HG02763 (cell line): ENCODE data around the gene PCDHGB5.
"Not testable (repeated sequence)": the region's sequence is repeated elsewhere in the genome, so short reads cannot be mapped to it uniquely, and the experiment has no call there.

Experiments used
- ATAC-seq: cut with Tn5 transposase; IDR thresholded peaks from one replicate; pipeline ENCODE4 v1.9.1; 2021; ENCODE audit warnings: mild to moderate bottlenecking, moderate library complexity; ENCODE audit not compliant: unreplicated experiment

Gene PCDHGB5

DNA sequence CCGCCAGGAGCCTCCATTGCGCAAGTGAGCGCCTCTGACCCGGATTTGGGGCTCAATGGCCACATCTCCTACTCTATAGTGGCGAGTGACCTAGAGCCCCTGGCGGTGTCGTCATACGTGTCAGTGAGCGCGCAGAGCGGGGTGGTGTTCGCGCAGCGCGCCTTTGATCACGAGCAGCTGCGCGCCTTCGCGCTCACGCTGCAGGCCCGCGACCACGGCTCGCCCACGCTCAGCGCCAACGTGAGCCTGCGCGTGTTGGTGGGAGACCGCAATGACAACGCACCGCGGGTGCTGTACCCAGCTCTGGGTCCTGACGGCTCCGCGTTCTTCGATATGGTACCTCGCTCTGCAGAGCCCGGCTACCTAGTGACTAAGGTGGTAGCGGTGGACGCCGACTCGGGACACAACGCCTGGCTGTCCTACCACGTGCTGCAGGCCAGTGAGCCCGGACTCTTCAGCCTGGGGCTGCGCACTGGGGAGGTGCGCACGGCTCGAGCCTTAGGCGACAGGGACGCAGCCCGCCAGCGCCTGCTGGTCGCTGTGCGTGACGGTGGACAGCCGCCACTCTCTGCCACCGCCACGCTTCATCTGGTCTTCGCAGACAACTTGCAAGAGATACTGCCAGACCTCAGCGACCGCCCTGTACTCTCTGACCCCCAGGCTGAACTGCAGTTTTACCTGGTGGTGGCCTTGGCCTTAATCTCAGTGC is 12.0 kb downstream of the PCDHGB5 start:
- ATAC-seq = no peak

DNA sequence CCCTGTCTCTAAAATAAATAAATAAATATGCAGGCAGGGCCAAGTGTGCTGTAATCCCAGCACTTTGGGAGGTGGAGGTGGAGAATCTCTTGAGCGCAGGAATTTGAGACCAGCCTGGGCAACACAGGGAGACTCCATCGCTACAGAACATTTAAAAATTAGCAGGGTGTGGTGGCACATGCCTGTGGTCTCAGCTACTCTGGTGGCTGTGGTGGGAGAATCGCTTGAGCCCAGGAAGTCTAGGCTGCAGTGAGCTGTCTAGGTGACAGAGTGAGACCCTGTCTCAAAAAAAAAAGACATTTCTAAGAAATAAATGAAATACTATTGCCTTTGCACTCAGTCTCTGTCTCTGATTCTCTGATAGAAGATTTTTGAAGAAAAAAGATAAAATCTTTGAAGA is 13.8 kb downstream of the PCDHGB5 start:
- no peak for ATAC-seq

DNA sequence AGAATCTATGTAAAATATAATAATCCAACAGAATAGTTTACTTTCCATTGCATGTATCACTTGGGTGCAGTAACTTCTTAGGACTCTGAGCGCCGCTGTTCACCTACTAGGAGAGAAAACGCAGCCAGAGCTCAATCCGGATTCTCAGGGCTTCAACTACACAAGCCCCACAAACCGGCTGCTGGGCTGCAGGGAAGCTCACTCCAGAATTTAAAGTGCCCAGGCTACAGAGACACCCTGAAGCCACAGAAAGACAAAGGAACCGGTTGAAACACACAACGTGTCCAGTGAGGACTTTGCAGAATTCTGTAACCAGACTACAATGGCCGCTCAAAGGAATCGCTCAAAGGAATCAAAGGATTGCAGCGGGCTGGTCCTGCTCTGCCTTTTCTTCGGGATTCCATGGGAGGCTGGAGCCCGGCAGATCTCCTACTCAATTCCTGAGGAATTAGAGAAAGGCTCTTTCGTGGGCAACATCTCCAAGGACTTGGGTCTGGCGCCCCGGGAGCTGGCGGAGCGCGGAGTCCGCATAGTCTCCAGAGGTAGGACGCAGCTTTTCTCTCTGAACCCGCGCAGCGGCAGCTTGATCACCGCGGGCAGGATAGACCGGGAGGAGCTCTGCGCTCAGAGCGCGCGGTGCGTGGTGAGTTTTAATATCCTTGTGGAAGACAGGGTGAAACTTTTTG is 15.2 kb downstream of the PCDHGB5 start, which contains the start of gene PCDHGA10:
PCDHGA10 (plus strand) TSS at position 134 of the 686 bp plus-strand sequence; CDS start at position 323, 189 bp downstream.
- ATAC-seq = peak; percentile 57

DNA sequence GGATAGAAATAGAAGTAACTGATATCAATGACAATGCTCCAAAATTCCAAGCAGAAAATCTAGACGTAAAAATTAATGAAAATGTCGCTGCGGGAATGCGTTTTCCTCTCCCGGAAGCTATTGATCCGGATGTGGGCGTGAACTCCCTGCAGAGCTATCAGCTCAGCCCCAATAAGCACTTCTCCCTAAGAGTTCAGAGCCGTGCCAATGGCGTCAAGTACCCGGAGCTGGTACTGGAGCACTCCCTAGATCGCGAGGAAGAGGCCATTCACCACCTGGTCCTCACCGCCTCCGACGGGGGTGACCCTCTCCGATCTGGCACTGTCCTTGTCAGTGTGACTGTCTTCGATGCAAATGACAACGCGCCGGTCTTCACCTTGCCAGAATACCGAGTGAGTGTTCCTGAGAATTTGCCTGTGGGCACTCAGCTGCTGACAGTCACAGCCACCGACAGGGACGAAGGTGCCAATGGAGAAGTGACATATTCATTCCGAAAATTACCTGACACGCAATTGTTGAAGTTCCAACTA is 15.9 kb downstream of the PCDHGB5 start:
- ATAC-seq = no peak

DNA sequence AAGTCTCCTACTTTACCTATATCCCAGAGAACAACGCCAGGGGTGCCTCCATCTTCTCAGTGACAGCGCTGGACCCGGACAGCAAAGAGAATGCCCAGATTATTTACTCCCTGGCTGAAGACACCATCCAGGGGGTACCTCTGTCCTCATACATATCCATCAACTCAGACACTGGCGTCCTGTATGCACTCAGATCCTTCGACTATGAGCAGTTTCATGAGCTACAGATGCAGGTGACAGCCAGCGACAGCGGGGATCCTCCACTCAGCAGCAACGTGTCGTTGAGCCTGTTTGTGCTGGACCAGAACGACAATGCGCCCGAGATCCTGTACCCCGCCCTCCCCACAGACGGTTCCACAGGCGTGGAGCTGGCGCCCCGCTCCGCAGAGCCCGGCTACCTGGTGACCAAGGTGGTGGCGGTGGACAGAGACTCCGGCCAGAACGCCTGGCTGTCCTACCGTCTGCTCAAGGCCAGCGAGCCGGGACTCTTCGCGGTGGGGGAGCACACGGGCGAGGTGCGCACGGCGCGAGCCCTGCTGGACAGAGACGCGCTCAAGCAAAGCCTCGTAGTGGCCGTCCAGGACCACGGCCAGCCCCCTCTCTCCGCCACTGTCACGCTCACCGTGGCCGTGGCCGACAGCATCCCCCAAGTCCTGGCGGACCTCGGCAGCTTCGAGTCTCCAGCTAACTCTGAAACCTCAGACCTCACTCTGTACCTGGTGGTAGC is 17.0 kb downstream of the PCDHGB5 start:
- ATAC-seq = not testable (repeated sequence)

DNA sequence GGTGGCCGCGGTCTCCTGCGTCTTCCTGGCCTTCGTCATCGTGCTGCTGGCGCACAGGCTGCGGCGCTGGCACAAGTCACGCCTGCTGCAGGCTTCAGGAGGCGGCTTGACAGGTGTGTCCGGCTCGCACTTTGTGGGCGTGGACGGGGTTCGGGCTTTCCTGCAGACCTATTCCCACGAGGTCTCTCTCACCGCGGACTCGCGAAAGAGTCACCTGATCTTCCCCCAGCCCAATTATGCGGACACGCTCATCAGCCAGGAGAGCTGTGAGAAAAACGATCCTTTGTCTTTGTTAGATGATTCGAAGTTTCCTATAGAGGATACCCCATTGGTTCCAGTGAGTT is 17.5 kb downstream of the PCDHGB5 start:
- not testable (repeated sequence) for ATAC-seq

DNA sequence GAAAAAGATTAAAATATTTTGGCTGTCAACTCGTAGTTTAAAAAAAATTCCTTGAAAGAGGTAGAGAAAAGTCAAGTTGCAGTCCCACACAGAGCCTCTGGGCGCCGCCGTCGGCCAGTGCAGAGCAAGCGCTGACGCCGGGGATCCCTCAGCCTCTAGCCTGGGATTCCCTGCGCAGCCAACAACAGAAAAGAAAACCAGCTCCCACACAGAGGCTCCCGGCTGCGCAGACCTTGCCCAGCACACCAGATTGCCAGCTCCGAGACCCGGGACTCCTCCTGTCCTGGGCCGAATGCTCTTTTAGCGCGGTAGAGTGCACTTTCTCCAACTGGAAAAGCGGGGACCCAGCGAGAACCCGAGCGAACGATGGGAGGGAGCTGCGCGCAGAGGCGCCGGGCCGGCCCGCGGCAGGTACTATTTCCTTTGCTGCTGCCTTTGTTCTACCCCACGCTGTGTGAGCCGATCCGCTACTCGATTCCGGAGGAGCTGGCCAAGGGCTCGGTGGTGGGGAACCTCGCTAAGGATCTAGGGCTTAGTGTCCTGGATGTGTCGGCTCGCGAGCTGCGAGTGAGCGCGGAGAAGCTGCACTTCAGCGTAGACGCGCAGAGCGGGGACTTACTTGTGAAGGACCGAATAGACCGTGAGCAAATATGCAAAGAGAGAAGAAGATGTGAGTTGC is 19.9 kb downstream of the PCDHGB5 start, which contains the start of gene PCDHGB7:
PCDHGB7 (plus strand) TSS at position 184 of the 679 bp plus-strand sequence; CDS start at position 367, 183 bp downstream.
- ATAC-seq = peak; percentile 63

DNA sequence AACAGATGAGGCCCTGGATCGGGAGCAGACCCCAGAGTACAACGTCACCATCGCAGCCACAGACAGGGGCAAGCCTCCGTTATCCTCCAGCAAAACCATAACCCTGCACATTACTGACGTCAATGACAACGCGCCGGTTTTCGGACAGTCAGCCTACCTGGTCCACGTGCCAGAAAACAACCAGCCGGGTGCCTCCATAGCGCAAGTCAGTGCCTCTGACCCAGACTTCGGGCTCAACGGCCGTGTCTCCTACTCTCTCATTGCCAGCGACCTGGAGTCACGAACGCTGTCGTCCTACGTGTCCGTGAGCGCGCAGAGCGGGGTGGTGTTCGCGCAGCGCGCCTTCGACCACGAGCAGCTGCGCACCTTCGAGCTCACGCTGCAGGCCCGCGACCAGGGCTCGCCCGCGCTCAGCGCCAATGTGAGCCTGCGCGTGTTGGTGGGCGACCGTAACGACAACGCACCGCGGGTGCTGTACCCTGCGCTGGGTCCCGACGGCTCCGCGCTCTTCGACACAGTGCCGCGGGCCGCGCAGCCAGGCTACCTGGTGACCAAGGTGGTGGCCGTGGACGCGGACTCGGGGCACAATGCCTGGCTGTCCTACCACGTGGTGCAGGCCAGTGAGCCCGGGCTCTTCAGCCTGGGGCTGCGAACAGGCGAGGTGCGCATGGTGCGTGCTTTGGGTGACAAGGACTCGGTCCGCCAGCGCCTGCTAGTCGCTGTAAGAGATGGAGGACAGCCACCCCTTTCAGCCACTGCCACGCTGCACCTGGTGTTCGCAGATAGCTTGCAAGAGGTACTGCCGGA is 21.5 kb downstream of the PCDHGB5 start:
- no peak for ATAC-seq

DNA sequence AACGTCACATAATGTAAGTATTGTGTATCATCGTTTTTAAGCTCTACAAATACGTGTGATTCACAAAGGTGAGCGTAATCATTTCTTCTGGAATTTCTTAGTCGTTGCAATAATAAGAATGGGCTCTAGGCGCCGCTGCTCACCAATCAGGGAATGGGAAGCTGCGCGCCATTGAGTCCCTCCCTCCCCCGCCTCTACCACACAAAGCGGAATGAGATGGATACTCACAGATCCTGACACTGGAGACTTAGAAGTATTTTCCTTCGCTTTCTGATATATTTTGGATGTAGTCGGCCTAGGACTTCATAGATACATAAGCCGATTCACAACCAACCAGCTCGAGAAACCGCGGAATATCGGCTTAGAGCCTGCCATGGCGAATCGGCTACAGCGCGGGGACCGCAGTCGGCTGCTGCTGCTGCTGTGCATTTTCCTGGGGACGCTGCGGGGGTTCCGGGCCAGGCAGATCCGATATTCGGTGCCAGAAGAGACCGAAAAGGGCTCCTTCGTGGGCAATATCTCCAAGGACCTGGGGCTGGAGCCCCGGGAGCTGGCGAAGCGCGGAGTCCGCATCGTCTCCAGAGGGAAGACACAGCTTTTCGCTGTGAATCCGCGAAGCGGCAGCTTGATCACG is 23.2 kb downstream of the PCDHGB5 start, which contains the start of gene PCDHGA11:
PCDHGA11 (plus strand) TSS at position 197 of the 634 bp plus-strand sequence; CDS start at position 374, 177 bp downstream.
- no peak for ATAC-seq

DNA sequence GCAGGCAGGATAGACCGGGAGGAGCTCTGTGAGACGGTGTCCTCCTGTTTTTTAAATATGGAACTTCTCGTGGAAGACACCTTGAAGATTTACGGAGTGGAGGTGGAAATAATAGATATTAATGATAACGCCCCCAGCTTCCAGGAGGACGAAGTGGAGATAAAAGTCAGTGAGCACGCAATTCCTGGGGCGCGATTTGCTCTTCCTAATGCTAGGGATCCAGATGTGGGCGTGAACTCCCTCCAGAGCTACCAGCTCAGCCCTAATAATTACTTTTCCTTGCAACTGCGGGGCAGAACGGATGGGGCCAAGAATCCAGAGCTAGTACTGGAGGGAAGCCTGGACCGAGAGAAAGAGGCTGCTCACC is 23.7 kb downstream of the PCDHGB5 start:
- ATAC-seq = no peak

DNA sequence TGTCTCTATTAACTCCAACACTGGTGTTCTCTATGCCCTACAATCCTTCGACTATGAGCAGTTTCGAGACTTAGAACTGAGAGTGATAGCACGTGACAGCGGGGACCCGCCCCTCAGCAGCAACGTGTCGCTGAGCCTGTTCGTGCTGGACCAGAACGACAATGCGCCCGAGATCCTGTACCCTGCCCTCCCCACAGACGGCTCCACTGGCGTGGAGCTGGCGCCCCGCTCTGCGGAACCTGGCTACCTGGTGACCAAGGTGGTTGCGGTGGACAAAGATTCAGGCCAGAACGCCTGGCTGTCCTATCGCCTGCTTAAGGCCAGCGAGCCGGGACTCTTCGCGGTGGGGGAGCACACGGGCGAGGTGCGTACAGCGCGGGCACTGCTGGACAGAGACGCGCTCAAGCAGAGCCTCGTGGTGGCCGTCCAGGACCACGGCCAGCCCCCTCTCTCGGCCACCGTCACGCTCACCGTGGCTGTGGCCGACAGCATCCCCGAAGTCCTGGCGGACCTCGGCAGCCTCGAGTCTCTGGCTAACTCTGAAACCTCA is 25.1 kb downstream of the PCDHGB5 start:
- no peak for ATAC-seq

DNA sequence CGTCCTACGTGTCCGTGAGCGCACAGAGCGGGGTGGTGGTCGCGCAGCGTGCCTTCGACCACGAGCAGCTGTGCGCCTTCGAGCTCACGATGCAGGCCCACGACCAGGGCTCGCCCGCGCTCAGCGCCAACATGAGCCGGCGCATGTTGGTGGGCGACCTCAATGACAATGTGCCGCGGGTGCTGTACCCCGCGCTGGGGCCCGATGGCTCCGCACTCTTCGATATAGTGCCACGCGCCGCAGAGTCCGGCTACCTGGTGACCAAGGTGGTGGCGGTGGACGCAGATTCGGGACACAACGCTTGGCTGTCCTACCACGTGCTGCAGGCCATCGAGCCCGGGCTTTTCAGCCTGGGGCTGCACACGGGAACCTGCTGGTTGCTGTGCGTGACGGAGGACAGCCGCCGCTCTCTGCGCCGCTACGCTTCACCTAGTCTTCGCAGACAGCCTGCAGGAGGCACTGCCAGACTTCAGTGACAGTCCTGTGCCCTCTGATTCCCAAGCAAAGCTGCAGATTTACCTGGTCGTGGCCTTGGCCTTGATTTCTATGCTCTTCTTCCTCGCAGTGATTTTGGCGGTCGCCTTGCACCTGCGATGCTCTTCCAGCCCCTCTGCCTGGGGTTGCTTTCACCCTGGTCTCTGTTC is 30.2 kb downstream of the PCDHGB5 start:
- ATAC-seq = no peak

DNA sequence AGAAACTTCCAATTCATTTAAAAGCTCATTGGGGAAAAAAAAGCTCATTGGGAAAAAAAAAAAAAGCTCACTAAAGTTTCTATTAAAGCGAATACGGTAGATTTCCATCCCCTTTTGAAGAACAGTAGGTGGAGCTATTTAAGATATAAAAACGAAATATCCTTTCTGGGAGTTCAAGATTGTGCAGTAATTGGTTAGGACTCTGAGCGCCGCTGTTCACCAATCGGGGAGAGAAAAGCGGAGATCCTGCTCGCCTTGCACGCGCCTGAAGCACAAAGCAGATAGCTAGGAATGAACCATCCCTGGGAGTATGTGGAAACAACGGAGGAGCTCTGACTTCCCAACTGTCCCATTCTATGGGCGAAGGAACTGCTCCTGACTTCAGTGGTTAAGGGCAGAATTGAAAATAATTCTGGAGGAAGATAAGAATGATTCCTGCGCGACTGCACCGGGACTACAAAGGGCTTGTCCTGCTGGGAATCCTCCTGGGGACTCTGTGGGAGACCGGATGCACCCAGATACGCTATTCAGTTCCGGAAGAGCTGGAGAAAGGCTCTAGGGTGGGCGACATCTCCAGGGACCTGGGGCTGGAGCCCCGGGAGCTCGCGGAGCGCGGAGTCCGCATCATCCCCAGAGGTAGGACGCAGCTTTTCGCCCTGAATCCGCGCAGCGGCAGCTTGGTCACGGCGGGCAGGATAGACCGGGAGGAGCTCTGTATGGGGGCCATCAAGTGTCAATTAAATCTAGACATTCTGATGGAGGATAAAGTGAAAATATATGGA is 32.8 kb downstream of the PCDHGB5 start, which contains the start of gene PCDHGA12:
PCDHGA12 (plus strand) TSS at position 176 of the 782 bp plus-strand sequence; CDS start at position 429, 253 bp downstream.
- ATAC-seq = peak; percentile 89

DNA sequence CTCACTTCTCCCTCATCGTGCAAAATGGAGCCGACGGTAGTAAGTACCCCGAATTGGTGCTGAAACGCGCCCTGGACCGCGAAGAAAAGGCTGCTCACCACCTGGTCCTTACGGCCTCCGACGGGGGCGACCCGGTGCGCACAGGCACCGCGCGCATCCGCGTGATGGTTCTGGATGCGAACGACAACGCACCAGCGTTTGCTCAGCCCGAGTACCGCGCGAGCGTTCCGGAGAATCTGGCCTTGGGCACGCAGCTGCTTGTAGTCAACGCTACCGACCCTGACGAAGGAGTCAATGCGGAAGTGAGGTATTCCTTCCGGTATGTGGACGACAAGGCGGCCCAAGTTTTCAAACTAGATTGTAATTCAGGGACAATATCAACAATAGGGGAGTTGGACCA is 33.5 kb downstream of the PCDHGB5 start:
- ATAC-seq = peak; percentile 40

DNA sequence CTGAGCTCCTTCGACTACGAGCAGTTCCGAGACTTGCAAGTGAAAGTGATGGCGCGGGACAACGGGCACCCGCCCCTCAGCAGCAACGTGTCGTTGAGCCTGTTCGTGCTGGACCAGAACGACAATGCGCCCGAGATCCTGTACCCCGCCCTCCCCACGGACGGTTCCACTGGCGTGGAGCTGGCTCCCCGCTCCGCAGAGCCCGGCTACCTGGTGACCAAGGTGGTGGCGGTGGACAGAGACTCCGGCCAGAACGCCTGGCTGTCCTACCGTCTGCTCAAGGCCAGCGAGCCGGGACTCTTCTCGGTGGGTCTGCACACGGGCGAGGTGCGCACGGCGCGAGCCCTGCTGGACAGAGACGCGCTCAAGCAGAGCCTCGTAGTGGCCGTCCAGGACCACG is 34.6 kb downstream of the PCDHGB5 start:
- ATAC-seq = not testable (repeated sequence)

DNA sequence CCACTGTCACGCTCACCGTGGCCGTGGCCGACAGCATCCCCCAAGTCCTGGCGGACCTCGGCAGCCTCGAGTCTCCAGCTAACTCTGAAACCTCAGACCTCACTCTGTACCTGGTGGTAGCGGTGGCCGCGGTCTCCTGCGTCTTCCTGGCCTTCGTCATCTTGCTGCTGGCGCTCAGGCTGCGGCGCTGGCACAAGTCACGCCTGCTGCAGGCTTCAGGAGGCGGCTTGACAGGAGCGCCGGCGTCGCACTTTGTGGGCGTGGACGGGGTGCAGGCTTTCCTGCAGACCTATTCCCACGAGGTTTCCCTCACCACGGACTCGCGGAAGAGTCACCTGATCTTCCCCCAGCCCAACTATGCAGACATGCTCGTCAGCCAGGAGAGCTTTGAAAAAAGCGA is 35.0 kb downstream of the PCDHGB5 start:
- not testable (repeated sequence) for ATAC-seq

DNA sequence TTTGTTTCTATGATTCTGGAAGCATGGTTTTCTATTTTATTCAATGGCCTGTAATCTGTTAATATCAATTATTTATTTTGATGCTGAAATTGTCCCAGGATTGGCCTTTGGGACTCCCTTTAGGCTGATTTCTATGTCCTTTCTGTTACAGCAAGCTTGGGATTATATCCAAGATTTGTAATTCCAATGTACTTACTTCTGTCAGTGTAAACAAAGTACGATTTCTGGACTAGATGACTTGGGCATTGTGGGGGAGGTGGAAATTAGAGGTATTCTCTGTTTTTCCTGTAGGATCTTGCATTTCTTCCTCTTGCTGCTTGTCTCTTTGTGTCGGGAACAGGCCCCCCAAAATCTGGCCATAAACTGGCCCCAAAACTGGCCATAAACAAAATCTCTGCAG is 36.3 kb downstream of the PCDHGB5 start:
- ATAC-seq = no peak

DNA sequence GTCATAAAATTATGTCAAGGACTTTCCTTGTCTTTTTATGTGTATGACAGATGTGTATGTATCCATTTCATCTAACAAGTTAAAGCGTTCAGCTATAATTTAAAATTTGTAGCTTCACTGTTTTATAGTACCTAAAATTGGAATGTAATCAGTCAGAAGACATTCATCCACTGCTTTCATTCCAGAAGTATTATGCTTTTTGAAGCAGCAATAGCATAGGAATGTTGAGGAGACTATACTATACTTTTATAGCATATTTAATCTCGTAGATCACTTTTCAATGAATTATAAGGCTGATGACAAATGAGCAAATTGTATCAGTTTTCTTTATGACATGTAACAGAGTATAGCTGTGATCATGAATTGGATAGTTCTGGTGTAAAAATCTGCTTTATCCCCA is 39.5 kb downstream of the PCDHGB5 start:
- no peak for ATAC-seq
